Caki2 (cell line): ENCODE data around the gene STX8. TPM values are rescaled to one million over a fixed set of nuclear protein-coding genes. Genes with fewer than 3 reads are reported as not detected.
A peak's percentile ranks its signal among the peaks of the same experiment; 100 is the strongest.

Source experiments
- DNase-seq: peaks from one replicate; pipeline ENCODE4 v3.0.0-alpha.2; 2015; ENCODE audit warnings: low read depth
- in situ Hi-C: cut with HindIII; loops from 2 replicates; pipeline ENCODE4 v1.10.0; 2016; ENCODE audit warnings: low sequenced_read_pairs, low pct_unique_long_range_greater_than_20kb, mixed read lengths
- total RNA-seq: library from RNA; depleted of rRNA; stranded (reverse); fragments of >200 nt; shearing (Covaris generic); gene quantifications from 2 replicates; pipeline ENCODE4 v1.2.3, GENCODE V29; 2014; ENCODE audit warnings: low replicate concordance

Gene STX8
- total RNA-seq, 1 experiment from 2014 or later, result 34.0 TPM

GRCh38 chr17:9298135-9298534, 277.5 kb downstream of the STX8 start:
- in situ Hi-C loops, result no loop called here

GRCh38 chr17:9294661-9295210, 280.9 kb downstream of the STX8 start:
- DNase-seq, result peak; percentile 21
- in situ Hi-C loops, result no loop called here

More at GRCh38 chr17:9298135-9298534, 277.5 kb downstream of the STX8 start:
- DNase-seq, result no peak

DNA sequence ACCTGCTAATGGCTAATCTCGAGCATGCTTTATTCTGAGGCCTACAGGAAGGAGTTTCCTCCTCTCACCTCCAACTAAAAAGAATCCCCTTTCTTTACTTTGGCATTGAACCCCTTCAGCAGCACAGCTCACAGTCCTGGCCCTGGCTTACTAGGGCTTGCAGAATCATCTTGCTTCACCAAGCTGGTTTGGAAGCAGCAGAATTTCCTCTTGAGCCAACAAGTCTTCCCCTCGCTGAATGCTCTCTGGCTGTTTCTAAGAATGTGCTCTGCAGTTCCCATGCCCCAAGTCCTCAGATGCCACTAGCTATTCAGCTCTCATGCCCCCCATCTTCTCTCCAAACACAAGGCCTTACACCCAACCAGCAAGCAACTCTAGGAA, 283.1 kb downstream of the STX8 start:
- DNase-seq, result no peak
- in situ Hi-C loops, result no loop called here

- DNase-seq, result peak; percentile 10
- in situ Hi-C loops, result no loop called here
Measured at GRCh38 chr17:9291912-9292560, 283.6 kb downstream of the STX8 start.

DNA sequence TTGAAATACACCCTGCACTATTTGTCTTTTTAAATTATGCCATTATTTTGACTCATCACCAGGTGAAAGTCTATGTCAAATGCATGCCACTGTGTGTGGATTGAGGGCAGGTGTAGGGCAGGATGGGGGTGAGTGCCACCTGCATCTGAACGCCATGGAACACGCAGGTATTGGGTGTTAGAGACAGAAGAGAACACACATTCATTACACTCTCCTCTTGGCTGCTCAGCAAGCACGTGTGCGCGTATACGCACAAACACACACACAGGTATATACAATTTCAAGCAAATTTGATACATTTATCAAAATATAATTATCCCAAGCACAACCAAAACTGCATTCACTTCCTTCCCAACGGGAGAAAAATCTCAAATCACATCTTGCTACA, 285.4 kb downstream of the STX8 start:
- DNase-seq, result no peak
- in situ Hi-C loops, result no loop called here

- in situ Hi-C loops, result no loop called here
- no peak for DNase-seq
Measured at GRCh38 chr17:9287306-9287705, 288.3 kb downstream of the STX8 start.

DNA sequence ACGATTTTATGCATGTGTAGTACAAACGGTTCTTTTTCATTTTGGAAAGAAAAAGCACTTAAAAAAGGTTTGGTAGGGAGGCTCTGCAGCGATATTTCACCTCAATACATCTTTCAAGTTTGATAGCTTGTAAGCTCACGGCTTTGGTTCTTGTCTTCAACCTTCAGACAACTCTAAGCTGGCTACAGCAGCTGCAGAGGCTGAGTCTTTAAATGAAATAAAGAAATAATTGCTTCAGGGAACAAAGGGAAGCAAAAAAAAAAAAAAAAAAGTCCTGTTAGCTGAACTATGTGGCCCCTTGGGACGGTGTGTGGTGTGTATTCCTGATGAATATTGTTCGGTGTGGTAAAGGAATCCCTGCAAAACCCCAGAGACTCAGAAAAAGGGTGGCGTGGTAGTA, 289.2 kb downstream of the STX8 start:
- no peak for DNase-seq
- in situ Hi-C loops, result no loop called here

DNA sequence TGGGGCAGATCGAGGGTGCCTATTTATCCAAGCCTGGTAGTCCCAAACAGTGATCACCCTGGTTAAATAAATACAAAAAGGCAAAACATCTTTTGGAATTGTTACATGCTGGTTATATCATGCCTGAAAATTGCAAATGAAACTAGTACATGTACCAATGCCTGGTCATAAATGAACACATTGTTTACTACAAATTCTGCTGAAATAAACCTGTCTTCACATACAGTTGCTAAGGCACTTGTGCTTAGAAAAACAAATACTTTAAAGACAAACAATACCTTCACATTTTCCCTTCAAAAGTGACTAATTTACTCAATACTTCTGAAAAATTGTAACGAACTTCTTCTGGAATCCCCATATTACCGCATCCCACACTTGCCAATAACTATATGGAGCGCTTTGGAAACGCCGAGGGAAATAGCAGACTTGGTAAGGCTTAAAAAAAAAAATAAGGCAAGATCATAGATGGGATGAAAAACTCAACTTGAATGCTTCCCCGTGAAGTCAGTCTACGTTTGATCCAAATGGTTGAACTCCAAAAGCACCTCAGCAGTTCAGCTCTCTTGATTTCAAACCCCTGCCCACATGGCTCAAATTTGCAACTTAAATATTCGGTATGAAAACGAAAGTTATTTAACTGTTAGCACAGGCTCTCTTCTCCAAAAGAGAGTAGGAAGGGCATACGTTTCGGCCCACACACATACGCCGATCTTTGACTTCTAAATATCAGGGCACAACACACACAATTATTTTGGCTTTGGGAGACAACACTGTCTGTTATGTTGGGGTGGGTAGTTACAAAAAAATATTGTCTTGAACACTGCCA, 289.8 kb downstream of the STX8 start:
- in situ Hi-C loops, result no loop called here

GRCh38 chr17:9284884-9285283, 290.7 kb downstream of the STX8 start:
- in situ Hi-C loops, result no loop called here

More for the DNA sequence above, 289.8 kb downstream of the STX8 start:
- no peak for DNase-seq

GRCh38 chr17:9283909-9284308, 291.7 kb downstream of the STX8 start:
- DNase-seq, result no peak
- in situ Hi-C loops, result no loop called here

More at GRCh38 chr17:9284884-9285283, 290.7 kb downstream of the STX8 start:
- no peak for DNase-seq

GRCh38 chr17:9279893-9280292, 295.7 kb downstream of the STX8 start:
- in situ Hi-C loops, result no loop called here
- peak; percentile 17 for DNase-seq

DNA sequence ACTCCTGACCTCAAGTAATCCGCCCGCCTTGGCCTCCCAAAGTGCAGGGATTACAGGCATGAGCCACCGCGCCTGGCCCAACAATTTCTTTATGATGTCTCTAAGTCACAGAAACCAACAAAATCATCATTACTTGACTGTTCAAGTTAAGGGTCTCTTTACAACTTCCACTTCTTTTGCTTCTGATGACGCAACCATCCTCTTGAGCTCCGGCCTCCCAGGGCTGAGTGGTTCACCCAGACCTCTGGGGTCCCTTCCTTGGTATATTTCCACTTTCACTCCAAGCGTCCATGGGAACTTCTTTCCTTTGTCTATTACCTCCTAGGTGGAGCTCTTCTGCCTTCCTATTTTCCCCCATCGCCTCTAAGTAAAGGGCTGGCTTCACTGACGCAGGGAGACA, 300.6 kb downstream of the STX8 start:
- no peak for DNase-seq
- in situ Hi-C loops, result no loop called here

GRCh38 chr17:9273428-9274391, 301.9 kb downstream of the STX8 start:
- DNase-seq, result no peak
- in situ Hi-C loops, result no loop called here

- in situ Hi-C loops, result no loop called here
Measured at GRCh38 chr17:9272501-9273200, 303.0 kb downstream of the STX8 start.

GRCh38 chr17:9271989-9272388, 303.6 kb downstream of the STX8 start:
- in situ Hi-C loops, result no loop called here
- no peak for DNase-seq

More at GRCh38 chr17:9272501-9273200, 303.0 kb downstream of the STX8 start:
- DNase-seq, result no peak

- DNase-seq, result no peak
- in situ Hi-C loops, result no loop called here
Measured at GRCh38 chr17:9270921-9271320, 304.7 kb downstream of the STX8 start.

- no peak for DNase-seq
Measured at GRCh38 chr17:9269350-9270035, 306.1 kb downstream of the STX8 start.

More at GRCh38 chr17:9269350-9270035, 306.1 kb downstream of the STX8 start:
- in situ Hi-C loops, result no loop called here
